Calu3 (cell line): ENCODE data around the gene OXSR1. TPM values are rescaled to one million over a fixed set of nuclear protein-coding genes. Genes with fewer than 3 reads are reported as not detected.
A peak's percentile ranks its signal among the peaks of the same experiment; 100 is the strongest.
"Not testable (repeated sequence)": the region's sequence is repeated elsewhere in the genome, so short reads cannot be mapped to it uniquely, and the experiment has no call there.

Source experiments
- BruUV-seq: library from RNA; stranded (reverse); fragments of 400-500 nt; replicated peaks from 2 replicates; lab custom pipeline; 2021; lab: Mats Ljungman, UMichigan
- CTCF ChIA-PET: fragments of 300-600 bp; sonication (Branson Sonifier 250); formaldehyde crosslinking; loops from one replicate; lab custom pipeline; 2022; ENCODE audit warnings: antibody characterized with exemption; lab: Charles Lee
- DNase-seq: peaks from one replicate; pipeline ENCODE4 v3.0.0; 2022
- H3K27ac Mint-ChIP-seq: one replicate; pipeline ENCODE4 v1.8.0; 2022; ENCODE audit warnings: mixed read lengths; ENCODE audit not compliant: unreplicated experiment
- H3K27me3 Mint-ChIP-seq: one replicate; pipeline ENCODE4 v1.8.0; 2022; ENCODE audit warnings: mixed read lengths; ENCODE audit not compliant: unreplicated experiment
- H3K36me3 Mint-ChIP-seq: one replicate; pipeline ENCODE4 v1.8.0; 2022; ENCODE audit warnings: mild to moderate bottlenecking, moderate library complexity, mixed read lengths; ENCODE audit not compliant: insufficient read depth, unreplicated experiment
- H3K4me1 Mint-ChIP-seq: one replicate; pipeline ENCODE4 v1.8.0; 2022; ENCODE audit warnings: mild to moderate bottlenecking, low read depth, mixed read lengths; ENCODE audit not compliant: unreplicated experiment
- H3K4me3 Mint-ChIP-seq: one replicate; pipeline ENCODE4 v1.8.0; 2022; ENCODE audit warnings: mild to moderate bottlenecking, low read depth, moderate library complexity, mixed read lengths; ENCODE audit not compliant: unreplicated experiment
- H3K9me3 Mint-ChIP-seq: one replicate; pipeline ENCODE4 v1.8.0; 2022; ENCODE audit warnings: low read depth, mixed read lengths; ENCODE audit not compliant: unreplicated experiment
- CTCF ChIP-seq: fragments of 200-600 bp; IDR thresholded peaks from one replicate; pipeline ENCODE4 v1.8.0; 2022; ENCODE audit warnings: antibody characterized with exemption; ENCODE audit not compliant: unreplicated experiment
- intact Hi-C: fragments of 100-400 bp; cut with micrococcal nuclease; formaldehyde crosslinking; loops from one replicate; pipeline ENCODE4 v1.10.0; 2022; ENCODE audit not compliant: unreplicated experiment
- total RNA-seq: library from RNA; stranded (reverse); gene quantifications from 2 replicates; pipeline ENCODE4 v1.2.3, GENCODE V29; 2022

The OXSR1 gene
- total RNA-seq, 1 experiment from 2014 or later = 50.4 TPM

- CTCF ChIA-PET = no interaction called here
- Mint-ChIP-seq H3K27ac (no peak overlapping the region), H3K4me1 (peaks cover 44% of the 10 kb centered on the region), H3K4me3 (no peak overlapping the region), H3K36me3 (peaks cover 57% of the 10 kb centered on the region), H3K27me3 (no peaks in the 10 kb centered on the region), H3K9me3 (no peaks in the 10 kb centered on the region)
- intact Hi-C loops = loop anchor here (1.0 kb wide), 1 partner anchor 116 kb away; no protein-coding TSS in a partner anchor
- no peak for DNase-seq
- BruUV-seq = no TSS peak
- no peak for TF ChIP-seq CTCF
Measured at GRCh38 chr3:38131621-38132369, 33.5 kb upstream of the OXSR1 start.

- intact Hi-C loops = loop anchor here (1.0 kb wide), 1 partner anchor 32 kb away; the partner anchor contains the start of gene OXSR1
- Mint-ChIP-seq H3K4me3 (peak overlapping the region; percentile 56), H3K27ac (peak overlapping the region; percentile 92), H3K4me1 (peaks cover 52% of the 10 kb centered on the region), H3K9me3 (no peaks in the 10 kb centered on the region), H3K27me3 (no peaks in the 10 kb centered on the region), H3K36me3 (peaks cover 63% of the 10 kb centered on the region)
- BruUV-seq = no TSS peak
- TF ChIP-seq CTCF = no peak
- CTCF ChIA-PET = interaction anchor here (1.0 to 1.5 kb wide), 6 partner anchors 10 to 159 kb away, joined by 3 to 5 read pairs (median 3); partner anchors contain the start of gene OXSR1
- DNase-seq = no peak
Measured at GRCh38 chr3:38133209-38133556, 32.2 kb upstream of the OXSR1 start.

GRCh38 chr3:38133557-38134405, 31.6 kb upstream of the OXSR1 start:
- TF ChIP-seq CTCF = no peak
- peaks cover 55% of the 10 kb centered on the region for H3K4me1 Mint-ChIP-seq
- no peaks in the 10 kb centered on the region for H3K27me3 Mint-ChIP-seq
- H3K27ac Mint-ChIP-seq = peak overlapping the region; percentile 92
- DNase-seq = peak; percentile 44
- TSS peak; percentile 7 for BruUV-seq
- intact Hi-C loops = loop anchor here (1.0 kb wide), 1 partner anchor 32 kb away; the partner anchor contains the start of gene OXSR1
- H3K4me3 Mint-ChIP-seq = peak overlapping the region; percentile 56
- H3K9me3 Mint-ChIP-seq = no peaks in the 10 kb centered on the region
- peaks cover 68% of the 10 kb centered on the region for H3K36me3 Mint-ChIP-seq
- CTCF ChIA-PET = interaction anchor here (1.0 to 1.5 kb wide), 6 partner anchors 10 to 159 kb away, joined by 3 to 5 read pairs (median 3); partner anchors contain the start of gene OXSR1

- H3K27me3 Mint-ChIP-seq, BruUV-seq, DNase-seq, intact Hi-C loops, H3K9me3 Mint-ChIP-seq: not testable (repeated sequence)
- CTCF ChIA-PET = interaction anchor here (1.5 kb wide), 1 partner anchor 160 kb away, joined by 3 read pairs; no protein-coding TSS in a partner anchor
- Mint-ChIP-seq H3K27ac (peak overlapping the region; percentile 84), H3K4me1 (peaks cover 55% of the 10 kb centered on the region), H3K36me3 (peaks cover 69% of the 10 kb centered on the region), H3K4me3 (peak overlapping the region; percentile 85)
Measured at GRCh38 chr3:38134517-38135143, 30.7 kb upstream of the OXSR1 start.

- H3K9me3 Mint-ChIP-seq, DNase-seq, BruUV-seq, H3K27me3 Mint-ChIP-seq, intact Hi-C loops: not testable (repeated sequence)
- peak overlapping the region; percentile 84 for H3K27ac Mint-ChIP-seq
- H3K36me3 Mint-ChIP-seq = peaks cover 63% of the 10 kb centered on the region
- H3K4me3 Mint-ChIP-seq = peak overlapping the region; percentile 85
- CTCF ChIA-PET = interaction anchor here (4.2 kb wide), 1 partner anchor 29 kb away, joined by 24 read pairs; the partner anchor contains the start of gene OXSR1
- peaks cover 59% of the 10 kb centered on the region for H3K4me1 Mint-ChIP-seq
Measured at GRCh38 chr3:38135621-38136277, 29.6 kb upstream of the OXSR1 start.
